H9 (cell line): Measurements from ENCODE around the gene PCDHB7. TPM values are rescaled to one million over a fixed set of nuclear protein-coding genes. Genes with fewer than 3 reads are reported as not detected.
"Not testable (repeated sequence)": the region's sequence is repeated elsewhere in the genome, so short reads cannot be mapped to it uniquely, and the experiment has no call there.

Experiments used
- DNase-seq: peaks from one replicate; pipeline ENCODE4 v3.0.0-alpha.2; 2017
- H2AFZ ChIP-seq: one replicate; pipeline ENCODE4 v1.6.1; 2013; ENCODE audit warnings: mild to moderate bottlenecking, low read length, control low read depth, moderate library complexity
- H2AK5ac ChIP-seq: 2 replicates; pipeline ENCODE4 v1.6.1; 2013; ENCODE audit warnings: low read length, control low read depth, mixed read lengths; ENCODE audit not compliant: insufficient read length
- H2BK120ac ChIP-seq: one replicate; pipeline ENCODE4 v1.6.1; 2013; ENCODE audit warnings: low read depth, mild to moderate bottlenecking, low read length, control low read depth, inconsistent platforms; ENCODE audit not compliant: poor library complexity, severe bottlenecking
- H2BK12ac ChIP-seq: 2 replicates; pipeline ENCODE4 v1.6.1; 2013; ENCODE audit warnings: low read length, control low read depth, mixed read lengths, low read depth; ENCODE audit not compliant: insufficient read length
- H2BK15ac ChIP-seq: 2 replicates; pipeline ENCODE4 v1.6.1; 2013; ENCODE audit warnings: low read depth, low read length, control low read depth
- H2BK20ac ChIP-seq: one replicate; pipeline ENCODE4 v1.6.1; 2013; ENCODE audit warnings: low read depth, mild to moderate bottlenecking, low read length, control low read depth, inconsistent platforms; ENCODE audit not compliant: poor library complexity, severe bottlenecking
- H2BK5ac ChIP-seq: 2 replicates; pipeline ENCODE4 v1.6.1; 2013; ENCODE audit warnings: low read length, control low read depth, mixed read lengths; ENCODE audit not compliant: insufficient read length
- H3K14ac ChIP-seq: 2 replicates; pipeline ENCODE4 v1.6.1; 2013; ENCODE audit warnings: low read length, control low read depth; ENCODE audit not compliant: insufficient read depth
- H3K18ac ChIP-seq: 2 replicates; pipeline ENCODE4 v1.6.1; 2013; ENCODE audit warnings: low read depth, mild to moderate bottlenecking, mixed read lengths, low read length, control low read depth; ENCODE audit not compliant: insufficient read length
- H3K23ac ChIP-seq: 2 replicates; pipeline ENCODE4 v1.6.1; 2013; ENCODE audit warnings: low read length, control low read depth, mixed read lengths, low read depth; ENCODE audit not compliant: insufficient read length
- H3K23me2 ChIP-seq: 2 replicates; pipeline ENCODE4 v1.6.1; 2013; ENCODE audit warnings: low read depth, mild to moderate bottlenecking, mixed read lengths, low read length, control low read depth; ENCODE audit not compliant: insufficient read length, poor library complexity, severe bottlenecking
- H3K27ac ChIP-seq: 2 replicates; pipeline ENCODE4 v1.5.1; 2013; ENCODE audit warnings: low read length, control low read depth, mixed read lengths, low read depth; ENCODE audit not compliant: insufficient read length
- H3K27me3 ChIP-seq: 2 replicates; pipeline ENCODE4 v1.6.1; 2013; ENCODE audit warnings: low read length, control low read depth, inconsistent platforms; ENCODE audit not compliant: insufficient read depth
- H3K4ac ChIP-seq: 2 replicates; pipeline ENCODE4 v1.6.1; 2013; ENCODE audit warnings: low read depth, mild to moderate bottlenecking, control low read depth, inconsistent platforms, low read length, moderate library complexity
- H3K4me1 ChIP-seq: 2 replicates; pipeline ENCODE4 v1.6.1; 2013; ENCODE audit warnings: low read length, control low read depth, inconsistent platforms; ENCODE audit not compliant: insufficient read depth
- H3K4me2 ChIP-seq: 2 replicates; pipeline ENCODE4 v1.6.1; 2013; ENCODE audit warnings: low read length, control low read depth, mixed read lengths; ENCODE audit not compliant: insufficient read length, insufficient read depth
- H3K56ac ChIP-seq: 2 replicates; pipeline ENCODE4 v1.6.1; 2013; ENCODE audit warnings: low read depth, mild to moderate bottlenecking, mixed read lengths, low read length, control low read depth; ENCODE audit not compliant: insufficient read length
- H3K79me1 ChIP-seq: 2 replicates; pipeline ENCODE4 v1.6.1; 2013; ENCODE audit warnings: low read depth, mild to moderate bottlenecking, moderate library complexity, low read length, control low read depth, inconsistent platforms; ENCODE audit not compliant: insufficient read depth, poor library complexity, severe bottlenecking
- H3K79me2 ChIP-seq: 2 replicates; pipeline ENCODE4 v1.6.1; 2013; ENCODE audit warnings: low read length, control low read depth, inconsistent platforms; ENCODE audit not compliant: insufficient read depth
- H3K9ac ChIP-seq: 2 replicates; pipeline ENCODE4 v1.6.1; 2013; ENCODE audit warnings: low read length, control low read depth, mixed read lengths; ENCODE audit not compliant: insufficient read length; ENCODE audit errors: extremely low read depth
- H3K9me3 ChIP-seq: one replicate; pipeline ENCODE4 v1.6.1; 2013; ENCODE audit warnings: low read depth, low read length, inconsistent platforms; ENCODE audit not compliant: control insufficient read depth
- H3T11ph ChIP-seq: one replicate; pipeline ENCODE4 v1.6.1; 2013; ENCODE audit warnings: mild to moderate bottlenecking, low read length, control low read depth, inconsistent platforms
- H4K20me1 ChIP-seq: one replicate; pipeline ENCODE4 v1.6.1; 2013; ENCODE audit not compliant: control insufficient read depth, insufficient read length, insufficient read depth
- H4K5ac ChIP-seq: 2 replicates; pipeline ENCODE4 v1.6.1; 2013; ENCODE audit warnings: low read depth, mild to moderate bottlenecking, mixed read lengths, low read length, control low read depth; ENCODE audit not compliant: insufficient read length
- H4K8ac ChIP-seq: replicated peaks from 2 replicates; pipeline ENCODE4 v1.6.1; 2013; ENCODE audit warnings: low read length, control low read depth, mixed read lengths, low read depth; ENCODE audit not compliant: insufficient read length
- H4K91ac ChIP-seq: 2 replicates; pipeline ENCODE4 v1.6.1; 2013; ENCODE audit warnings: low read depth, mild to moderate bottlenecking, moderate library complexity, mixed read lengths, low read length, control low read depth; ENCODE audit not compliant: insufficient read length
- H3K27ac Mint-ChIP-seq, 3 experiments: 2 replicates in 2 of 3; 3 replicates in 1 of 3; pipeline ENCODE4 v1.8.0; 2020 to 2021; ENCODE audit warnings: mixed read lengths in 3 of 3, mild to moderate bottlenecking in 1 of 3, moderate library complexity in 1 of 3
- H3K27me3 Mint-ChIP-seq: 2 replicates; pipeline ENCODE4 v1.8.0; 2021; ENCODE audit warnings: low read depth, mild to moderate bottlenecking, moderate library complexity, mixed read lengths
- H3K36me3 Mint-ChIP-seq, 3 experiments: 2 replicates in 2 of 3; 3 replicates in 1 of 3; pipeline ENCODE4 v1.8.0; 2020 to 2021; ENCODE audit warnings: low read depth in 3 of 3, mixed read lengths in 3 of 3; ENCODE audit not compliant: insufficient read depth in 1 of 3
- H3K4me1 Mint-ChIP-seq, 2 experiments: 2 replicates each; pipeline ENCODE4 v1.8.0; 2020; ENCODE audit warnings: mixed read lengths in 2 of 2
- H3K4me3 Mint-ChIP-seq, 2 experiments: 2 replicates in 1 of 2; 3 replicates in 1 of 2; pipeline ENCODE4 v1.8.0; 2020 to 2021; ENCODE audit warnings: mild to moderate bottlenecking in 2 of 2, mixed read lengths in 2 of 2, moderate library complexity in 1 of 2
- H3K9me3 Mint-ChIP-seq, 2 experiments: 2 replicates in 1 of 2; 3 replicates in 1 of 2; pipeline ENCODE4 v1.8.0; 2020; ENCODE audit warnings: mild to moderate bottlenecking in 2 of 2, mixed read lengths in 2 of 2, moderate library complexity in 1 of 2
- WGBS: extraction: QIAGEN DNeasy Blood & Tissue Kit; methylation state at CpG from one replicate; pipeline ENCODE4 v1.1.7; 2013; ENCODE audit warnings: missing lambda C conversion rate, low lambda C conversion rate, mixed read lengths; ENCODE audit not compliant: insufficient read length; ENCODE audit errors: extremely low coverage; 5-methylcytosine and 5-hydroxymethylcytosine counted together
- total RNA-seq: library from RNA; stranded (reverse); gene quantifications from 2 replicates; pipeline ENCODE4 v1.2.1, GENCODE V29; 2021

PCDHB7 gene
- total RNA-seq, 1 experiment from 2014 or later, result 0.52 TPM

- not testable (repeated sequence) for H3K79me2 ChIP-seq, H3K9ac ChIP-seq, H2AFZ ChIP-seq, H4K8ac ChIP-seq, H3K27ac ChIP-seq, H4K5ac ChIP-seq, H3K4me1 ChIP-seq, H2BK12ac ChIP-seq, H3K79me1 ChIP-seq, H3K27ac Mint-ChIP-seq, H3K9me3 ChIP-seq, H3K14ac ChIP-seq, H3K4me2 ChIP-seq, H4K91ac ChIP-seq, H3K4me1 Mint-ChIP-seq, H3K4me3 Mint-ChIP-seq, H2BK15ac ChIP-seq, DNase-seq, H3K23ac ChIP-seq, H3T11ph ChIP-seq, H3K27me3 ChIP-seq, H2BK5ac ChIP-seq, H3K56ac ChIP-seq, H2BK20ac ChIP-seq, H2AK5ac ChIP-seq, H3K18ac ChIP-seq, H4K20me1 ChIP-seq, H3K4ac ChIP-seq, H2BK120ac ChIP-seq, H3K23me2 ChIP-seq
- Mint-ChIP-seq H3K36me3 (peaks cover 12 to 23% (median 15%) of the 10 kb centered on the region in 3 experiments), H3K27me3 (peaks cover 12% of the 10 kb centered on the region), H3K9me3 (peaks cover 22 to 27% of the 10 kb centered on the region in 2 experiments)
- WGBS, result no CpG with 5 or more reads among the region's 40 CpGs
Observed at GRCh38 chr5:141215504-141215903, 43.1 kb downstream of the PCDHB7 start.

DNA sequence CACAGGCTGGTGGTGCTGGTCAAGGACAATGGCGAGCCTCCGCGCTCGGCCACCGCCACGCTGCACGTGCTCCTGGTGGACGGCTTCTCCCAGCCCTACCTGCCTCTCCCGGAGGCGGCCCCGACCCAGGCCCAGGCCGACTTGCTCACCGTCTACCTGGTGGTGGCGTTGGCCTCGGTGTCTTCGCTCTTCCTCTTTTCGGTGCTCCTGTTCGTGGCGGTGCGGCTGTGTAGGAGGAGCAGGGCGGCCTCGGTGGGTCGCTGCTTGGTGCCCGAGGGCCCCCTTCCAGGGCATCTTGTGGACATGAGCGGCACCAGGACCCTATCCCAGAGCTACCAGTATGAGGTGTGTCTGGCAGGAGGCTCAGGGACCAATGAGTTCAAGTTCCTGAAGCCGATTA lies 43.6 kb downstream of the PCDHB7 start:
- not testable (repeated sequence) for H3K79me2 ChIP-seq, H3K4me1 ChIP-seq, H3K56ac ChIP-seq, H3K79me1 ChIP-seq, H3K18ac ChIP-seq, H3K9me3 ChIP-seq, H2BK120ac ChIP-seq, H3K27me3 ChIP-seq, H3K14ac ChIP-seq, H2BK5ac ChIP-seq, H3K9ac ChIP-seq, H2BK20ac ChIP-seq, H3K23me2 ChIP-seq, H2AFZ ChIP-seq, H3K4me3 Mint-ChIP-seq, H2BK12ac ChIP-seq, H3K4ac ChIP-seq, DNase-seq, H3K27ac Mint-ChIP-seq, H3T11ph ChIP-seq, H3K4me1 Mint-ChIP-seq, H4K8ac ChIP-seq, H4K20me1 ChIP-seq, H2BK15ac ChIP-seq, H3K23ac ChIP-seq, H4K5ac ChIP-seq, H2AK5ac ChIP-seq, H4K91ac ChIP-seq, H3K27ac ChIP-seq, H3K4me2 ChIP-seq
- Mint-ChIP-seq H3K27me3 (peaks cover 12% of the 10 kb centered on the region), H3K36me3 (peaks cover 10 to 19% (median 13%) of the 10 kb centered on the region in 3 experiments), H3K9me3 (peaks cover 19 to 25% of the 10 kb centered on the region in 2 experiments)
- no CpG with 5 or more reads among the region's 26 CpGs for WGBS
